ENCODE results near the gene GFRA4.

- TF ChIP-seq POU6F1 (CRISPR knock-in tag; IDR thresholded peaks at IDR 0.05; ENCODE audit: borderline replicate concordance, low read depth) (no peak), ZNF8 (CRISPR knock-in tag; IDR thresholded peaks at IDR 0.05) (no peak), PATZ1 (CRISPR knock-in tag; IDR thresholded peaks at IDR 0.05; ENCODE audit: borderline replicate concordance) (no peak)
Observed at GRCh38 chr20:3691306-3691705, 28.1 kb upstream of the GFRA4 start.
